Pancreas (tissue), 10 donors: ENCODE measurements around the gene DIAPH1. TPM values are rescaled to one million over a fixed set of nuclear protein-coding genes. Genes with fewer than 3 reads are reported as not detected.

Experiments
- ATAC-seq, 4 donors: fragments of 200-7000 bp; cut with Tn5 transposase; one replicate each; pipeline versions ENCODE4 v1.8.0 to v1.9.1; 2020; ENCODE audit warnings: mild to moderate bottlenecking in 4 of 4, moderate library complexity in 4 of 4
- DNase-seq, 6 donors: peaks; one replicate each; pipeline ENCODE4 v3.0.0-alpha.2; 2020
- FAIRE-seq: peaks from 2 replicates; lab custom pipeline; 2012; peaks lifted over from hg19 to GRCh38; lab: Jason Lieb, UNC
- H3K27ac ChIP-seq, 4 donors: fragments of 200-600 bp; sonication (generic); 1 replicate in 3 of 4; 2 replicates in 1 of 4; pipeline versions ENCODE4 v1.5.0 to v1.8.0; 2020
- H3K27me3 ChIP-seq, 4 donors: fragments of 200-600 bp; one replicate each; pipeline ENCODE4 v1.8.0; 2021
- H3K36me3 ChIP-seq, 3 donors: fragments of 200-600 bp; sonication (generic) in 1 of 3; one replicate each; pipeline versions ENCODE4 v1.5.0 to v1.8.0; 2020 to 2021
- H3K4me1 ChIP-seq, 3 donors: fragments of 200-600 bp; one replicate each; pipeline ENCODE4 v1.8.0; 2021
- H3K4me3 ChIP-seq, 4 donors: fragments of 200-600 bp; sonication (generic) in 2 of 4; one replicate each; pipeline versions ENCODE4 v1.5.0 to v1.8.0; 2020 to 2021
- H3K9me3 ChIP-seq, 4 donors: fragments of 200-600 bp; one replicate each; pipeline ENCODE4 v1.8.0; 2021
- WGBS, 2 donors: extraction: QIAGEN DNeasy Blood & Tissue Kit; methylation state at CpG; one replicate each; pipeline ENCODE4 v1.1.7; 2013; 5-methylcytosine and 5-hydroxymethylcytosine counted together
- intact Hi-C, 3 donors: fragments of 100-400 bp; cut with DNase I; formaldehyde crosslinking; loops; one replicate each; pipeline versions ENCODE4 v1.11.1 to v1.14.2; 2022
- polyA plus RNA-seq, 2 donors: library from polyadenylated mRNA; stranded (reverse); fragments of 200-250 nt; gene quantifications; one replicate each; pipeline ENCODE4 v1.2.3, GENCODE V29; 2013
- total RNA-seq, 6 donors: library from RNA; stranded (reverse); fragmentation: NEBNext Ultra II Directional in 4 of 6; extraction: Animal tissue kit (Norgen Biotek cat#: 25700) in 4 of 6; gene quantifications; one replicate each; pipeline versions ENCODE4 v1.2.1 to v1.2.4, GENCODE V29; 2021 to 2023
- TF ChIP-seq, protein P1 (sequence below), 4 donors: fragments of 200-600 bp; sonication (generic) in 3 of 4; IDR thresholded peaks; one replicate each; pipeline versions ENCODE4 v1.5.0 to v1.8.0; 2021; ENCODE audit warnings: antibody characterized with exemption in 4 of 4
- donor health status: healthy with polysubstance abuse.
- donor health status: DM: no; HTN: no; CAD: no; lungs with moderate emphysema.
- donor health status: DM: no; HTN: no; CAD: no.
- donor health status: control.
- donor health status: control.
- donor health status: Bipolar disorder and iron deficiency.
- donor health status: DM: yes; HTN: yes; CAD: no.
- donor health status: DM: no; HTN: no; CAD: no.
- donor health status: DM: no; HTN: no; CAD: no.
- donor health status: DM: yes; HTN: yes; CAD: no.

DIAPH1 gene
- total and polyA plus RNA-seq, 8 donors = 28.9 to 72.7 (median 56.5) TPM

DNA sequence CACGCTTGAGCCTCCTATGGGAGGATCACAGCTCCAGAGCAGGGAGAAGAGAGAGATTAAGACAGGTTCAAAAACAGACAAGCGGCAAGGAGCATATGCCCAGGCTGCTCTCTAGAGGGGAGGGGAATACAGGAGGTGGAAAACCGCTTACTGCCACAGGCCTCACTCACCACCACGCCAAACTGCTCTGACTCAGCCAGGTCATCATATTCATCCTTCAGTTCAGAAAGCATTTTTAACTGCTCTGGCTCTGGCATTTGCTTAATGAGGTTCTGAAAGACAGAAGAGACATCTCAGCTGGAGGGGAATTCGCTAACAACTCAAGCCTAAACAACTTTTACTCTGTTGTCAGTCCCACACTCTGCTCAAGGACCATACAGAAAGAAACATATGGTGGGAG is 89.8 kb downstream of the DIAPH1 start:
- Histone ChIP-seq H3K27ac (peak overlapping the region; percentile 38 to 90 (median 60)), H3K4me1 (peaks cover 23 to 31% (median 27%) of the 10 kb centered on the region in 3 donors), H3K27me3 (no peaks in the 10 kb centered on the region), H3K9me3 (no peaks in the 10 kb centered on the region), H3K36me3 (no peaks in the 10 kb centered on the region), H3K4me3 (no peak overlapping the region)
- ATAC-seq (peak in 3 of 4 donors; percentile 35 to 41 (median 39)), FAIRE-seq (no peak), DNase-seq (peak in 1 of 6 donors; percentile 27)
- TF ChIP-seq, protein P1, sequence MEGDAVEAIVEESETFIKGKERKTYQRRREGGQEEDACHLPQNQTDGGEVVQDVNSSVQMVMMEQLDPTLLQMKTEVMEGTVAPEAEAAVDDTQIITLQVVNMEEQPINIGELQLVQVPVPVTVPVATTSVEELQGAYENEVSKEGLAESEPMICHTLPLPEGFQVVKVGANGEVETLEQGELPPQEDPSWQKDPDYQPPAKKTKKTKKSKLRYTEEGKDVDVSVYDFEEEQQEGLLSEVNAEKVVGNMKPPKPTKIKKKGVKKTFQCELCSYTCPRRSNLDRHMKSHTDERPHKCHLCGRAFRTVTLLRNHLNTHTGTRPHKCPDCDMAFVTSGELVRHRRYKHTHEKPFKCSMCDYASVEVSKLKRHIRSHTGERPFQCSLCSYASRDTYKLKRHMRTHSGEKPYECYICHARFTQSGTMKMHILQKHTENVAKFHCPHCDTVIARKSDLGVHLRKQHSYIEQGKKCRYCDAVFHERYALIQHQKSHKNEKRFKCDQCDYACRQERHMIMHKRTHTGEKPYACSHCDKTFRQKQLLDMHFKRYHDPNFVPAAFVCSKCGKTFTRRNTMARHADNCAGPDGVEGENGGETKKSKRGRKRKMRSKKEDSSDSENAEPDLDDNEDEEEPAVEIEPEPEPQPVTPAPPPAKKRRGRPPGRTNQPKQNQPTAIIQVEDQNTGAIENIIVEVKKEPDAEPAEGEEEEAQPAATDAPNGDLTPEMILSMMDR (IDR thresholded peaks at IDR 0.05) = no peak
- WGBS, 2 donors = 65% methylated on average over 5 of the region's 5 CpGs
- intact Hi-C loops = loop anchor here in 1 of 3 donors (10.0 kb wide), 1 partner anchor 114 kb away; the partner anchor contains the start of genes PCDHGA10 and PCDHGB7

DNA sequence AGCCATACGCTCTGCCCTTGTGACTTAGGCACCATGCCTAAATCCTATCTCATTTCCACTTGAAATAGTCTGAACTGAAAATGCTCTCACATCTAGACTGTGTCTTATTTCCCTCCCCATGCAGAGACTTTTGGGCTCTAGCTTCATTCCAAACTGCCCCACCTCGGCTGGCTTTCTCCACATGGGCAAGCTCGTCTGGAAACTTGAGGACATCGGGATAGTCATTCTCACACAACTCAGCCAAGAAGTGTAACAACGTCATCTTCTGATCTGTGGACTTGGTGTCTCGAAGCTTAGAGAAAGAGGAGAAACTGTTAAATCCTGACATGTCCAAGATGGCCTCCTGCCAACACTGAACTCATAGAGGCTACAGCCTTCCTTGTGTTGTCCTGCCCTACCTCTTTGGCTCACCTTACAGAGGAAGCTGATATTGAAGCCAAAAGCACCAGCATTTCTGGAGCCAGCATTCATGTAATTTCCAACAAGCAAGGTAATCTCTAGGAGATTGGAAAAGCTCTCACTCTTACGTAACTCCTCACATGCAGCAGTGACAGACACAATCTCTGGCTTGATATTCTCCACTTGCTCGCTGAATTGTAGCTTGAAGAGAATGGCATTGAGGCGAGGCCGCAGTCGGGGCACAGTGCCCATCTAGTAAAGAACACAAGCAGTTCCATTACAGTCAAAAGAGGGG is 90.4 kb downstream of the DIAPH1 start:
- no peaks in the 10 kb centered on the region for H3K27me3 ChIP-seq
- H3K9me3 ChIP-seq = no peaks in the 10 kb centered on the region
- 48 to 56% methylated on average over 11 of the region's 11 CpGs for WGBS, 2 donors
- DNase-seq (peak in 5 of 6 donors; percentile 59 to 78 (median 70)), ATAC-seq (peak; percentile 68 to 82 (median 72)), FAIRE-seq (no peak)
- H3K4me3 ChIP-seq = no peak overlapping the region
- intact Hi-C loops = loop anchor here in 1 of 3 donors (10.0 kb wide), 1 partner anchor 114 kb away; the partner anchor contains the start of genes PCDHGA10 and PCDHGB7
- no peaks in the 10 kb centered on the region for H3K36me3 ChIP-seq
- TF ChIP-seq, protein P1 (IDR thresholded peaks at IDR 0.05) = no peak
- peaks cover 23 to 31% (median 27%) of the 10 kb centered on the region in 3 donors for H3K4me1 ChIP-seq
- peak overlapping the region; percentile 38 to 90 (median 60) for H3K27ac ChIP-seq

DNA sequence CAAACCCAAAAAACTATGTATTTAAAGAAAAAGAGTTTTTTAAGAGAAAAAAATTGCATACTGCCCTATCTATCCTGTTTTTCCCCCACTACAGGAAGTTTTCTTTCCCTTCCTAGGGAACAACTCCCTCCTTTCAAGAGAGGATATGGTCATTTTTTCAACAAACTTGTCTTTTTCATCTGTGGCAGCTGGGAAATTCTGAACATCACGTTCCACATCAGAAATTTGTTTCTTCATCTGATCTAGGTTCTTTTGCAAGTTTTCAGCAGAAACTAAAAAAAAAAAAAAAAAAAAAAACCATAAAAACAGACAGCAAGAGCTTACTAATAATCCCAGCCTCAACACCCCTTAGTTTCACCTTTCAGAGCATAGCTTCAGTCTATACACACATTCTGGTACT is 91.4 kb downstream of the DIAPH1 start:
- intact Hi-C loops = loop anchor here in 1 of 3 donors (10.0 kb wide), 1 partner anchor 113 kb away; the partner anchor contains the start of genes PCDHGA10 and PCDHGB7
- H3K4me1 ChIP-seq = peaks cover 23 to 31% (median 27%) of the 10 kb centered on the region in 3 donors
- no peaks in the 10 kb centered on the region for H3K27me3 ChIP-seq
- ATAC-seq = no peak
- TF ChIP-seq, protein P1 (IDR thresholded peaks at IDR 0.05) = no peak
- no peak for FAIRE-seq
- WGBS, 2 donors = 77 to 79% methylated on average over 1 of the region's 1 CpG
- no peaks in the 10 kb centered on the region for H3K36me3 ChIP-seq
- H3K27ac ChIP-seq = peak overlapping the region in 3 of 4 donors; percentile 38 to 90 (median 64)
- H3K9me3 ChIP-seq = no peaks in the 10 kb centered on the region
- H3K4me3 ChIP-seq = no peak overlapping the region
- DNase-seq = no peak

DNA sequence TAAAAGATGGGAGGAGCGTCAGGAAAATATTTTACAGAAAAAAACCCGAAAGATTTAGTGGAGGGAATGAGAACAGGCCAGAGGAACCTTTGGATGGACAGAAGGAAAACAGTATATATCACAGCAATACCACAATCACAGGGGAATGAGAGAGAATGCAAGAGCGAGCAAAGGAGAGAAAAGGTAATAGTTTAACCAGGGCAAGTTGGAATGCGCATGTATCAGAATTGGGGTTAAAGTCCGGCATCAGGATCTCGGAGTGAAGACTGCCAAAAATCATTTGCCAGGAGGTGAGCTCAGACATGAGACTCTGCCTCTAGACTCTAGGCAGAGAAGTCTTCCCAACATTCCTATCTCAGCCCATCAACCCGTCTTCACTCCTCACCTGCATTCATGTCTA is 93.1 kb downstream of the DIAPH1 start:
- Histone ChIP-seq H3K4me1 (peaks cover 23 to 43% (median 31%) of the 10 kb centered on the region in 3 donors), H3K27ac (peak overlapping the region in 1 of 4 donors; percentile 65), H3K36me3 (peaks cover 0 to 5% (median 0%) of the 10 kb centered on the region in 3 donors), H3K4me3 (no peak overlapping the region), H3K9me3 (no peaks in the 10 kb centered on the region), H3K27me3 (no peaks in the 10 kb centered on the region)
- peak in 1 of 6 donors; percentile 53 for DNase-seq
- TF ChIP-seq, protein P1 (IDR thresholded peaks at IDR 0.05) = no peak
- no peak for FAIRE-seq
- peak in 3 of 4 donors; percentile 20 to 38 (median 37) for ATAC-seq
- intact Hi-C loops = loop anchor here in 1 of 3 donors (10.0 kb wide), 1 partner anchor 111 kb away; the partner anchor contains the start of genes PCDHGA10 and PCDHGB7
- WGBS, 2 donors = 55 to 59% methylated on average over 7 of the region's 7 CpGs
